Measurements from ENCODE around the gene ECE1.

ECE1 gene

GRCh38 chr1:21307663-21308305 lies 17.5 kb upstream of the ECE1 start:
- H3K4me3 Mint-ChIP-seq: no peak overlapping the region
- DNase-seq (ENCODE audit: low spot score in 2 of 2) (no peak), ATAC-seq (ENCODE audit: low read depth) (no peak)
- peaks cover 1% of the 10 kb centered on the region for H3K9me3 Mint-ChIP-seq
- H3K4me1 Mint-ChIP-seq: peaks cover 39% of the 10 kb centered on the region
- H3K27ac Mint-ChIP-seq: peak overlapping the region; percentile 45
- peaks cover 2% of the 10 kb centered on the region for H3K36me3 Mint-ChIP-seq
- no peaks in the 10 kb centered on the region for H3K27me3 Mint-ChIP-seq

GRCh38 chr1:21307210-21307609 lies 16.9 kb upstream of the ECE1 start:
- Mint-ChIP-seq H3K36me3 (peaks cover 2% of the 10 kb centered on the region), H3K27ac (no peak overlapping the region), H3K4me1 (peaks cover 43% of the 10 kb centered on the region), H3K27me3 (no peaks in the 10 kb centered on the region), H3K4me3 (no peak overlapping the region), H3K9me3 (peaks cover 1% of the 10 kb centered on the region)
- ATAC-seq (ENCODE audit: low read depth): no peak
- no peak for DNase-seq (ENCODE audit: low spot score in 2 of 2)

- DNase-seq (ENCODE audit: low spot score in 2 of 2) (no peak), ATAC-seq (ENCODE audit: low read depth) (no peak)
- Mint-ChIP-seq H3K36me3 (peaks cover 2% of the 10 kb centered on the region), H3K9me3 (peaks cover 1% of the 10 kb centered on the region), H3K4me3 (no peak overlapping the region), H3K27ac (no peak overlapping the region), H3K27me3 (no peaks in the 10 kb centered on the region), H3K4me1 (peaks cover 43% of the 10 kb centered on the region)
Observed at GRCh38 chr1:21305900-21306189, 15.6 kb upstream of the ECE1 start.

GRCh38 chr1:21305155-21305899 lies 15.1 kb upstream of the ECE1 start:
- H3K4me3 Mint-ChIP-seq: no peak overlapping the region

GRCh38 chr1:21304488-21304887 lies 14.2 kb upstream of the ECE1 start:
- H3K4me1 Mint-ChIP-seq: peaks cover 48% of the 10 kb centered on the region
- no peaks in the 10 kb centered on the region for H3K36me3 Mint-ChIP-seq

More at GRCh38 chr1:21305155-21305899, 15.1 kb upstream of the ECE1 start:
- no peak for DNase-seq (ENCODE audit: low spot score in 2 of 2)
- Mint-ChIP-seq H3K9me3 (no peaks in the 10 kb centered on the region), H3K27me3 (no peaks in the 10 kb centered on the region), H3K36me3 (no peaks in the 10 kb centered on the region), H3K4me1 (peaks cover 43% of the 10 kb centered on the region), H3K27ac (peak overlapping the region; percentile 68)
- ATAC-seq (ENCODE audit: low read depth): no peak

GRCh38 chr1:21302747-21303715 lies 12.8 kb upstream of the ECE1 start:
- ATAC-seq (ENCODE audit: low read depth) (peak; percentile 48), DNase-seq (ENCODE audit: low spot score in 2 of 2) (no peak)
- H3K4me3 Mint-ChIP-seq: no peak overlapping the region
- H3K27me3 Mint-ChIP-seq: no peaks in the 10 kb centered on the region
- H3K9me3 Mint-ChIP-seq: no peaks in the 10 kb centered on the region
- H3K36me3 Mint-ChIP-seq: peaks cover 7% of the 10 kb centered on the region
- peaks cover 49% of the 10 kb centered on the region for H3K4me1 Mint-ChIP-seq
- H3K27ac Mint-ChIP-seq: peak overlapping the region; percentile 84

More at GRCh38 chr1:21304488-21304887, 14.2 kb upstream of the ECE1 start:
- peak overlapping the region; percentile 57 for H3K27ac Mint-ChIP-seq
- no peaks in the 10 kb centered on the region for H3K27me3 Mint-ChIP-seq
- no peak for ATAC-seq (ENCODE audit: low read depth)
- H3K4me3 Mint-ChIP-seq: no peak overlapping the region
- DNase-seq (ENCODE audit: low spot score in 2 of 2): no peak
- no peaks in the 10 kb centered on the region for H3K9me3 Mint-ChIP-seq

- no peak for DNase-seq (ENCODE audit: low spot score in 2 of 2)
- H3K27ac Mint-ChIP-seq: peak overlapping the region; percentile 36
Observed at GRCh38 chr1:21301794-21302440, 11.7 kb upstream of the ECE1 start.

GRCh38 chr1:21300774-21301173 lies 10.5 kb upstream of the ECE1 start:
- Mint-ChIP-seq H3K36me3 (peaks cover 8% of the 10 kb centered on the region), H3K27ac (peak overlapping the region; percentile 98), H3K4me1 (peaks cover 49% of the 10 kb centered on the region), H3K27me3 (no peaks in the 10 kb centered on the region), H3K9me3 (no peaks in the 10 kb centered on the region), H3K4me3 (no peak overlapping the region)
- ATAC-seq (ENCODE audit: low read depth) (no peak), DNase-seq (ENCODE audit: low spot score in 2 of 2) (no peak)

More at GRCh38 chr1:21301794-21302440, 11.7 kb upstream of the ECE1 start:
- ATAC-seq (ENCODE audit: low read depth): no peak
- no peaks in the 10 kb centered on the region for H3K9me3 Mint-ChIP-seq
- H3K27me3 Mint-ChIP-seq: no peaks in the 10 kb centered on the region
- peaks cover 40% of the 10 kb centered on the region for H3K4me1 Mint-ChIP-seq
- H3K4me3 Mint-ChIP-seq: no peak overlapping the region
- peaks cover 7% of the 10 kb centered on the region for H3K36me3 Mint-ChIP-seq

- ATAC-seq (ENCODE audit: low read depth) (no peak), DNase-seq (ENCODE audit: low spot score in 2 of 2) (no peak)
- no peak overlapping the region for H3K4me3 Mint-ChIP-seq
- peaks cover 50% of the 10 kb centered on the region for H3K4me1 Mint-ChIP-seq
- H3K27me3 Mint-ChIP-seq: no peaks in the 10 kb centered on the region
- no peaks in the 10 kb centered on the region for H3K9me3 Mint-ChIP-seq
- H3K27ac Mint-ChIP-seq: peak overlapping the region; percentile 98
- peaks cover 8% of the 10 kb centered on the region for H3K36me3 Mint-ChIP-seq
Observed at GRCh38 chr1:21299780-21300395, 9.6 kb upstream of the ECE1 start.

- no peaks in the 10 kb centered on the region for H3K9me3 Mint-ChIP-seq
- H3K4me1 Mint-ChIP-seq: peaks cover 49% of the 10 kb centered on the region
- peak overlapping the region; percentile 98 for H3K27ac Mint-ChIP-seq
- peak overlapping the region; percentile 46 for H3K4me3 Mint-ChIP-seq
- DNase-seq (ENCODE audit: low spot score in 2 of 2) (no peak), ATAC-seq (ENCODE audit: low read depth) (no peak)
- H3K27me3 Mint-ChIP-seq: no peaks in the 10 kb centered on the region
- peaks cover 8% of the 10 kb centered on the region for H3K36me3 Mint-ChIP-seq
Observed at GRCh38 chr1:21298981-21299391, 8.7 kb upstream of the ECE1 start.

- DNase-seq (ENCODE audit: low spot score in 2 of 2): no peak
- no peaks in the 10 kb centered on the region for H3K9me3 Mint-ChIP-seq
- ATAC-seq (ENCODE audit: low read depth): no peak
Observed at GRCh38 chr1:21297975-21298374, 7.7 kb upstream of the ECE1 start.

GRCh38 chr1:21296509-21297354 lies 6.5 kb upstream of the ECE1 start:
- no peaks in the 10 kb centered on the region for H3K9me3 Mint-ChIP-seq
- H3K27ac Mint-ChIP-seq: peak overlapping the region; percentile 98
- no peak for ATAC-seq (ENCODE audit: low read depth)
- H3K4me3 Mint-ChIP-seq: no peak overlapping the region
- DNase-seq (ENCODE audit: low spot score in 2 of 2): no peak
- H3K36me3 Mint-ChIP-seq: peaks cover 8% of the 10 kb centered on the region
- H3K4me1 Mint-ChIP-seq: peaks cover 56% of the 10 kb centered on the region
- no peaks in the 10 kb centered on the region for H3K27me3 Mint-ChIP-seq

More at GRCh38 chr1:21297975-21298374, 7.7 kb upstream of the ECE1 start:
- Mint-ChIP-seq H3K36me3 (peaks cover 8% of the 10 kb centered on the region), H3K4me1 (peaks cover 55% of the 10 kb centered on the region), H3K27me3 (no peaks in the 10 kb centered on the region), H3K4me3 (no peak overlapping the region), H3K27ac (peak overlapping the region; percentile 98)

Data from memory B cell (primary cell).